HG02763 (cell line): ENCODE data around the gene PTGS1.
"Not testable (repeated sequence)": the region's sequence is repeated elsewhere in the genome, so short reads cannot be mapped to it uniquely, and the experiment has no call there.

Experiments used
- ATAC-seq: cut with Tn5 transposase; IDR thresholded peaks from one replicate; pipeline ENCODE4 v1.9.1; 2021; ENCODE audit warnings: mild to moderate bottlenecking, moderate library complexity; ENCODE audit not compliant: unreplicated experiment

Gene PTGS1

DNA sequence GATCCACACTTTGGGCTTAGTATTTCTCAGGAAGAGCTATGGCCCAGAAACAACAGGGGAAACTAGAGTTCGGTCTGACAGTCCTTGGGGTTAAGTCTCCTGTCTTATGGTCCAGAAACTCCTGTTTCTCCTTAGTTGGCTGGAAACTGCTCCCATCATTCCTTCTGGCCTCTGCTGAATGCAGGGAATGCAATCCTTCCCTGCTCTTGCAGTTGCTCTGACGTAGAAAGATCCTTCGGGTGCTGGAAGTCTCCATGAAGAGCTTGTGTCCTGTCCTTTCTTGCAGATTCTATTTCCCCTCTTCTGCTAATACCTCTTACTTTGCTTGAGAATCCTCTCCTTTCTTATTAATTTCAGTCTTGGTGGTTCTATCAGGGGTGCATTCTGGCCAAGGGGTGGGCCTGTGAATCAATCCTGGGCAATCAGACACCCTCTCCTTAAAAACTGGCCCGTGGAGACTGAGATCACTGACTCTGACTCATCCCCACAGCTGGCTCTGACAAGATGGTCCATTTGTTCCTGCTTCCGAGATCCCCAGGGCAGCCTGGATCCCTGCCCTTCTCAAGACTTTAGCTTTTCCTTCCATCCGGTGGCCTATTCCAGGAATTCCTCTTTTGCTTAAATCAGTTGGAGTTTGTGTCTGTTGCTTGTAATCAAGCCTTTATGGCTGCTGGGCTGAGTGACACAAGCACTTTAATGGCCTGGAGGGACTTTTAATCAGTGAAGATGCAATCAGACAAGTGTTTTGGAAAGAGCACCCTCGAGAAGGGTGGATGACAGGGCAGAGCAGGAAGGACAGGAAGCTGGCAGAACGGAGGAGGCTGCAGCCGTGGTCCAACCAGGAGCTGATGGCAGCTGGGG lies 23.7 kb downstream of the PTGS1 start:
- ATAC-seq = no peak

DNA sequence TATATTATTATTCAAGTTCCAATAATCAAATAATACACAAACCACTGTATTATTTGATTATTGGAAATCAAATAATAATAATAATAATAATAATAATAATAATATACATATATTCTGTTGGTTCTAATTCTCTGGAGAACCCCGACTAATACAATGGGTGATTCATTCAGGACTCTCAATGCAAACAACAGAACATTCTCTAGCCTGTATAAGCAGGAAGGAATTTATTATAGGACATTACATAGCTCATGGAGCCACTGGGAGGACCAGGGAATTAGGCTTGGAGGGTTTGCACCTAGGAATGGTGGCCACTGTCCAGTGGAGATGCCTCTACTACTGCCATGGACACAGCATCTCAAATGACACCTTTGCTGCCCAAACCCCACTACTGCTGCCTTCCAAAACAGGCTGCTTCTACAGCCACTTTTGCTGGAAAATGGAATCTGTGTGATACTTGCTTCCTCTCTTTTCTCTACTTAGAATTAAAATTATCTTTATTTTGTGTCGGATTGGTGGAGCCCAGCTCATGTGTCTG lies 25.9 kb downstream of the PTGS1 start:
- ATAC-seq = no peak

DNA sequence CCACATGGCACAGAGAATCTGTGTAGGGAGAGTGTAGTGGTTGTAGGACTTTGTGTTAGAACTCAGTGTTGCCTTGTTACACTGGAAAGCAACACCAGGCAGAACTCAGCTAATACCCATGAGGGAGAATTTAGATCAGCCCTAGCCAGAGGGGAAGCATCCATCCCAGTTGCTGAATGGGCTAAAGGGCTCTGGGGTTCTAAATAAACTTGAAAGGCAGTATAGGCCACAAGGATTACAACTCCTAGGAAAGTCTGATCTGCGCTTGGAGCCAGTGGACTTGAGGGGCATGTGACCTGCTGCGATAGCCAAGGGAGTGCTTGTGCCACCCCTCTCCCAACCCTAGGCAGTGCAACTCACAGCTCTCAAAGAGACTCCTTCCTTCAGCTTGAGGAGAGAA lies 26.9 kb downstream of the PTGS1 start:
- ATAC-seq = no peak

DNA sequence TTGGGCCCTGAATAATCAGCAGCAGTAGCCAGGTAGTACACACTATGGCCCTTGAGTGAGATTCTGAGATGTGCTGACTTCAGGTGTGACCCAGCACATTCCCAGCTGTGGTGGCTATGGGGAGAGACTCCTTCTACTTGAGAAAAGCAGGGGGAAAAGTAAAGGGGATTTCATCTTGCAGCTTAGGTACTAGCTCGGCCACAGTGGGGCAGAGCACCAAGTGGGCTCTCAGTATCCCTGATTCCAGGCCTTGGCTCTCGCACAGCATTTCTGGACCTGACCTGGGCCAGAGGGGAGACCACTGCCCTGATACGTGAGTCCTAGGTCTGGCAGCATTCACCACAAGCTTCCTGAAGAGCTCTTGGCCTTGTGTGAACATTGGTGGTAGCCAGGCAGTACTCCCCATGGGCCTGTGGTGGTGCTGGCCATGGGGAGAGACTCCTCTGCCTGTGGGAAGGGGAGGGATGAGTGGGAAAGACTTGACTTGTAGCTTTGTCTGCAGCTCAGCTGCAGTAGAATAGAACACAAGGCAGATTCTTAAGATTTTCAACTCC lies 27.6 kb downstream of the PTGS1 start:
- ATAC-seq = no peak

DNA sequence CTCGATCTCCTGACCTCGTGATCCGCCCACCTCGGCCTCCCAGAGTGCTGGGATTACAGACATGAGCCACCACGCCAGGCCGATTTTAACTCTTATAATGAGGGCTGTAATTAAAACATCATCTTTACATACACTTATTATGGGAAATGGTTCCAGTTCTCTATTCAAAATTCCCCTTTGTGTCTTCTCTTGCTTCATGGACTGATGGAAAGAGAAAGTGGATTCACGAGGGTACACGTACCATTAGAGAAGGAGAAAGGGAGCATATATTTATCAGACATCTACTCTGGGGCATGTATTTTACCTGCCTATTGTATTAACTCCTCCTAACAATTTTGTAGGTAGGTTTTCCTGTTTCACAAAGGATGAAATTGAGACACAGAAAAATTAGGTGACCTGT lies 31.1 kb downstream of the PTGS1 start:
- no peak for ATAC-seq

DNA sequence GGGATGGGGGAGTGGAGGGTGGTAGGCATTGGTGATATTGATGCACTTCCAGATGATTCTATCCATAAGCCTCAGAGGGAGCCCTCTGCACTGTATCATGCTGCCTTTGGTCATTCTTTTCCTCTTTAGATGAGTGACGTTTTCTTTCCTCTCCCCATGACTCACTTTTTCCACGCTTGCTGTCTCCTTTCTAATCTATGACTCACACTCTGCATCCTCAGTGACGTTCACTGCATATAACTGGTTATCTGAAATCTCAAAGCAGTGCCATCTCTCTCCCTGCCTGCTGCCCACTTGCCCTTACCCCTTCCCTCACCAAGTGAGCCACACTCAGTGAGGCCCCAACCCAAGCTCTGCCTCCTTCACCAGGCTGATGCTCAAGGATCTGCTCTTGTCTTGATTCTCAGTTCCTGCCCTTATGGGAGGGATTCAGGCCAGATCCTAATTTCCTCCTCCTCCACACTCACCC lies 31.6 kb downstream of the PTGS1 start:
- no peak for ATAC-seq

DNA sequence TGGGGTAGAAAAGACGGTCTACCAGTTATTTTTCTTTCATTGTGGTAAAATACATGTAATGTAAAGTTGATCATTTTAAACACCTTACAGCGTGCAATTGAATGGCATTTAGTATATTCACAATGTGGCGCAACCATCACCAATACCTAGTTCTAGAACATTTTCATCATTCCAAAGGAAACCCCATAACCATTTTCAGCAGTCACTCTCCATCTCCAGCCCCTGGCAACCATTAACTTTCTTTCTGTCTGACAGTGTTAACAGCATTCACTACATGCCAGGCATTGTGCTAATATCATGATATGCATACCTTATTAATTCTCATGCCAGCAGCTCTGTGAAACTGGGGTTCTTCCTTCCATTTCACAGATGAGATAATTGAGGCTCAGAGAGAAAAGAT lies 32.0 kb downstream of the PTGS1 start:
- ATAC-seq = no peak

DNA sequence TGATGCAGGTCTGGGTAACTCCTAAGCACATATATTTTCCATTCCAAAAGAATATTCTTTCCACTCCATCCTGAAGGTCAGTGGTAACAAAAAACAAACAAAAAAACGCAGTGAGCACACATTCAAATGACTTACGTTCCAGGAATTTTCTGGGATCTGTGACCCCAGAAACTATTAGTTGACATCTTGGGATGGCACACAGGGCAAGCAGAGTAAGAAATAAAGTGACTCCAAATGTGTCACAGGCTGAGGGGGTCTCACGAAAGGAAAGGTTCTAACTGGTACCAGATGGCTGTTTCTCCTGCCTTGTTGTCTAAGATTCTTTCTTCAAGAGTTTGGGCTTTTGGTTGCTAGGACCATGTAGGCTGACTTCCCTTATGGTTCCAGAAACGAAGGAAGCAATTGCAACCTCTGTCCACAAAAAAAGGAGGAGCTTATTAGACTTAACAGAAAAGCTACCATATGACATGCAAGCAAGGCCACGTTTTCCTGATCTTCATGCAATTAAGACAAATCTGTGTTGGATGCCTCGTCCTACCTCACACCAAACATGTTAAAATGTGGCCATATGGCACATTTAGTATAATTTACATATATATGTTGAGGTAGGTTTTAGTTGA lies 32.7 kb downstream of the PTGS1 start:
- ATAC-seq = no peak

DNA sequence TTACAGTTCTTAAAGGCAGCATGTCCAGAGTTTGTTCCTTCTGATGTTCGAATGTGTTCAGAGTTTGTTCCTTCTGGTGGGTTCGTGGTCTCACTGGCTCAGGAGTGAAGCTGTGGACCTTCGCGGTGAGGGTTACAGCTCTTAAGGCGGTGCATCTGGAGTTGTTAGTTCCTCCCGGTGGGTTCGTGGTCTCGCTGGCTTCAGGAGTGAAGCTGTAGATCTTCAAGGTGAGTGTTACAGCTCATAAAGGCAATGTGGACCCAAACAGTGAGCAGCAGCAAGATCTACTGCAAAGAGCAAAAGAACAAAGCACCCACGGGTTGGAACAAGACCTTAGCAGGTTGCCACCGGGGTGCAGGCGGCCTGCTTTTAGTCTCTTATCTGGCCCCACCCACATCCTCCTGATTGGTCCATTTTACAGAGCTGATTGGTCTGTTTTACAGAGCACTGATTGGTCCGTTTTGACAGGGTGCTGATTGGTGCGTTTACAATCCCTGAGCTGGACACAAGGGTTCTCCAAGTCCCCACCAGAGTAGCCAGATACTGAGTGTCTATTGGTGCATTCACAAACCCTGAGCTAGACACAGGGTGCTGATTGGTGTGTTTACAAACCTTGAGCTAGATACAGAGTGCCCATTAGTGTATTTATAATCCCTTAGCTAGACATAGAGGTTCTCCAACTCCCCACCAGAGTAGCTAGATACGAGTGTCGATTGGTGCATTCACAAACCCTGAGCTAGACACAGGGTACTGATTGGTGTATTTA lies 34.7 kb downstream of the PTGS1 start:
- not testable (repeated sequence) for ATAC-seq

DNA sequence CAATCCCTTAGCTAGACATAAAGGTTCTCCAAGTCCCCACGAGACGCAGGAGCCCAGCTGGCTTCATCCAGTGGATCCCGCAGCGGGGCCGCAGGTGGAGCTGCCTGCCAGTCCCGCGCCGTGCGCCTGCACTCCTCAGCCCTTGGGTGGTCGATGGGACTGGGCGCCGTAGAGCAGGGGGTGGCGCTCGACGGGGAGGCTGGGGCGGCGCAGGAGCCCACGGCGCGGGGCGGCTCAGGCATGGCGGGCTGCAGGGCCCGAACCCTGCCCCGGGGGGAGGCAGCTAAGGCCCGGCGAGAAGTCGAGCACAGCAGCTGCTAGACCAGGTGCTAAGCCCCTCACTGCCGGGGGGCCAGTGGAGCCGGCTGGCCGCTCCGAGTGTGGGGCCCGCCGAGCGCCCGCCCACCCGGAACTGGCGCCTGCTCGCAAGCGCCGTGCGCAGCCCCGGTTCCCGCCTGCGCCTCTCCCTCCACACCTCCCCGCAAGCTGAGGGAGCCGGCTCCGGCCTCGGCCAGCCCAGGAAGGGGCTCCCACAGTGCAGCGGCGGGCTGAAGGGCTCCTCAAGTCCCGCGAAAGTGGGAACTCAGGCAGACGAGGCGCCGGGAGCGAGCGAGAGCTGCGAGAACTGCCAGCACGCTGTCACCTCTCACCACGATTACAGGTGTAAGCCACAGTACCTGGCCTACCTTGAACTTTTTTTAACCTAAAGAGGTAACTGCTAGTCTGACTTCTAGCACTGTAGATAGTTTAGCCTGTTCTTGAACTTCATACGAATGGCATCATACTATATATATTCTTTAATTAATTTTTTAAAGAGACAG lies 35.5 kb downstream of the PTGS1 start:
- ATAC-seq = no peak

DNA sequence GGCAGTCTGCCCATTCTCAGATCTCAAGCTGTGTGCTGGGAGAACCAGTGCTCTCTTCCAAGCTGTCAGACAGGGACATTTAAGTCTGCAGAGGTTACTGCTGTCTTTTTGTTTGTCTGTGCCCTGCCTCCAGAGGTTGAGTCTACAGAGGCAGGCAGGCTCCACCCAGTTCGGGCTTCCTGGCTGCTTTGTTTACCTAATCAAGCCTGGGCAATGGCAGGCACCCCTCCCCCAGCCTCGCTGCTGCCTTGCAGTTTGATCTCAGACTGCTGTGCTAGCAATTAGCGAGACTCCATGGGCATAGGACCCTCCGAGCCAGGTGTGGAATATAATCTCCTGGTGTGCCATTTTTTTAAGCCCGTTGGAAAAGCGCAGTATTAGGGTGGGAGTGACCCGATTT lies 43.3 kb downstream of the PTGS1 start:
- ATAC-seq = not testable (repeated sequence)

DNA sequence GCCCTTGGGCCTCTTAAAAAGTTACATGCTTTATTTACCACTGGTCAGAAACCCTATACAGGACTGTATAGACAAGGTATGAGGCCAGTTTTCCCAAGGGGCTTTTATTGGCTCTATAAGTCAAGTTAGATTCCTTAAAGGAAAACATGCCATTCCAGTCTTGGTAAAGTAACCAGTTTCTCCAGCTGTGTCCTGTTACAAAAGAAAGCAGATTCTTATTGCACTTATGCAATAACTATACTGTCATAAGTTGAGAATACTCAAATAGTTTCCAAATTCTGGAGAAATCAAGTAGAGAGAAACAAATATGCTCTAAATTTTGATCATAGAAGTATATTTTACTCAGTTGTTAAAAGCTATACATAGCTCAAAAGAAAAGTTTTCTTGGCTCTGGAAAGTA lies 47.2 kb downstream of the PTGS1 start:
- no peak for ATAC-seq

DNA sequence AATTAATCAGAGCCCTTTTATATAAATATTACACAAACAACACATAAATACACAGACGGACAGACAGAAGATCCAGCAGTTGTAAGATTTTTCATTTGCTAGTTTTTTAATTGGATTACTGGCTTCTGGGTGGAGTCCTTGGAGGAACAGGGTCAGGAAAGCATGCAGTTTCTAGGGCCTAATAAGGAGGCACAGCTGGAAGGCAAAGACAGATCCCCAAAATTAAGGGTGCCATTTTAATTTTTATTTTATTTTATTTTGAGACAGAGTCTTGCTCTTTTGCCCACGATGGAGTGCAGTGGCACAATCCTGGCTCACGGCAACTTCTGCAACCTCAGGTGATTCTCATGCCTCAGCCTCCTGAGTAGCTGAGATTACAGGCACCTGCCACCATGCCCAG lies 49.5 kb downstream of the PTGS1 start:
- no peak for ATAC-seq

DNA sequence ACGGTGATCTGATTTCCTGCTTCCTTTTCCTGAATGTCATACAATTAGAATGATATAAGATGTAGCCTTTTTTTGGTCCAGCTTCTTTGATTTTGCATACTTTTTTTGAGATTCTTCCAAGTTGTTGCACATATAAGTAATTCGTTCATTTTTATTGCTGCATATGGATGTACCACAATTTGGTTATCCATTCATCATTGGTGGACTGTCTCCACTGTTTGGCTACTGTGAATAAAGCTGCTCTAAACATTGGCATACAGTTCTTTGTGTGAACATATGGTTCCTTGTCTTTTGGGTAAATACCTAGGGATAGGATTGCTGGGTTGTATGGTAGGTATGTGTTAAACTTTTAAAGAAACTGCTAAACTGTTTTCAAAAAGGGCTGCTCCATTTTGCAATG lies 54.3 kb downstream of the PTGS1 start:
- no peak for ATAC-seq

DNA sequence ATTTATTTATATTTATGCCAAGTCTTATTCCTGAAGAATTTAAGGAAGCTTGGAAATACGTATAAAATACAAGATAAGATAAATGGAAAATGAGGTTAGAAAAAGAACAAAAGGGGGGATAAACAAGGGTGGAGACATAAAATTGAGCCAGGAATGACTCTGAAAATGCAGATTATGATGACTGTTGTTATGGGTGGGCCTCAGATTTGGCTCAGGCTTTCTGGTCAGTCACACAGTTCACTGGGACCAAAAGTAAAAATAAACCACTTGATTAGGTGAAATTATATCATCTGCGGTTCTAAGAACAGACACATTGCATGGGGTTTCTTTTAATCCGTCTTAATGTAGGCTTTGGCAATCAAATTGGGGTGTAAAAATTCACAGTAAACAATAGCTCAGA lies 55.9 kb downstream of the PTGS1 start:
- no peak for ATAC-seq

DNA sequence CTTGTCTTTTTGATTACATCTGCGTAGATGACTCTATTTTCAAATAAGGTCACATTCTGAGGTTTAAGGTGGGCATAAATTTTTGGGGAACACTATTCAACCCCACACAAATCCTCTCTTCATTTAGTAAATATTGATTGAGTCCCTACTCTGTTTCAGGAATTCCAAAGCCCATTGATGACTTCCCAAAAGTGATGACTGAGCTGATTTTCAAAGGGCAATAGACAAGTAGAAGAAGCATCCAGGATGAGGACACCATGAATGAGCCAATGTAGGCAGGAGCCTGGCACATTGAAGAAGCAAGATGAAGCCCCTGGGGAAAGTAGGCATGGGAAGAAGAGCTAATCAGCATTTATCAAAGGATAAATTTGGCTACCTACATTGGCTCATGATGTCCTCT lies 71.7 kb downstream of the PTGS1 start:
- ATAC-seq = no peak

DNA sequence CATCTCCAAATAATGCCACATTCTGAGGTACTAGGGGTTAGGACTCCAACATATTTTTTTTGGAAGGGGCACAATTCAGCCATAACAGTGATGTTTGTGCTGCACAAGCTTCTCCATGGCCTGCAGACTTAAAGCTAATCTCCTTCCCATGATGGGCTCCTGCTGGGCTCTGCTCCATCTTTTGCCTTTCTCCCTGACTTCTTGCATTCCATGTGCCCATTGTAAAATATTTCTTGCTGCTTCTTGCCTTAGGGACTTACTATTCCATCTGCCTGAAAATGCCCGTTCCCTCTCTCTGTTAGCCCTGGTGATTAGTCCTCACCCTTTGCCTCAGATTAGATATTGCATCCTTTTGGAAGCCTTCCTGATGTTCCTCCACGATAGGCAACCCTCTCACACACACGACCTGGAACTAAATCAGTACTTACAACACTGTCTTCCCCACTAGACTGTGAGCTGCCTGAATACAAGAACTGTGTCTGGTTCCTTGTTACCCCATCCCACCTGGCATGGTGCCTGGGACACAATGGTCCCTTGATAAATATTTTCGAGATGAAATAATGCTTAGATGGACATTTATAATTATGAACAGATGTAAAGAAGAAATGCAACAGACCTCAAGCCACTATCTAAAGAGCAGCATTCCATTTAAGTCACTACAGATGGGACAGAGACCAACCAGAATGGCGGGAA lies 73.4 kb downstream of the PTGS1 start:
- no peak for ATAC-seq
